GM12864 (cell line): ENCODE measurements around the gene DDX10.
"Not testable (repeated sequence)": the region's sequence is repeated elsewhere in the genome, so short reads cannot be mapped to it uniquely, and the experiment has no call there.

Experiments
- DNase-seq: peaks from one replicate; pipeline ENCODE4 v3.0.0-alpha.2; 2011; ENCODE audit warnings: low read depth
- H3K4me3 ChIP-seq: 2 replicates; pipeline ENCODE4 v1.5.1; 2011; ENCODE audit warnings: mild to moderate bottlenecking, low read depth, low read length, control low read depth
- CTCF ChIP-seq: IDR thresholded peaks from 2 replicates; pipeline ENCODE4 v1.5.1; 2011; ENCODE audit warnings: low read depth, mild to moderate bottlenecking, moderate library complexity, low read length, control low read depth, inconsistent platforms; ENCODE audit errors: missing control alignments

DDX10 gene

GRCh38 chr11:108813086-108813485, 148.2 kb downstream of the DDX10 start:
- no peak for TF ChIP-seq CTCF

GRCh38 chr11:108817976-108818375, 153.1 kb downstream of the DDX10 start:
- no peak for DNase-seq
- H3K4me3 ChIP-seq = no peak overlapping the region
- TF ChIP-seq CTCF = no peak

More at GRCh38 chr11:108813086-108813485, 148.2 kb downstream of the DDX10 start:
- H3K4me3 ChIP-seq = no peak overlapping the region
- DNase-seq = no peak

GRCh38 chr11:108818971-108819370, 154.1 kb downstream of the DDX10 start:
- no peak for TF ChIP-seq CTCF
- H3K4me3 ChIP-seq = no peak overlapping the region
- no peak for DNase-seq

GRCh38 chr11:108819957-108820356, 155.1 kb downstream of the DDX10 start:
- no peak for TF ChIP-seq CTCF
- DNase-seq = no peak
- H3K4me3 ChIP-seq = no peak overlapping the region

GRCh38 chr11:108823960-108824359, 159.1 kb downstream of the DDX10 start:
- not testable (repeated sequence) for H3K4me3 ChIP-seq, DNase-seq

GRCh38 chr11:108824545-108824944, 159.7 kb downstream of the DDX10 start:
- TF ChIP-seq CTCF = no peak
- H3K4me3 ChIP-seq = no peak overlapping the region
- DNase-seq = no peak

- H3K4me3 ChIP-seq = no peak overlapping the region
- DNase-seq = no peak
- TF ChIP-seq CTCF = no peak
Observed at GRCh38 chr11:108825381-108825780, 160.5 kb downstream of the DDX10 start.

GRCh38 chr11:108826136-108826535, 161.3 kb downstream of the DDX10 start:
- no peak overlapping the region for H3K4me3 ChIP-seq
- no peak for TF ChIP-seq CTCF
- DNase-seq = no peak
